Activated CD8-positive, alpha-beta memory T cell treated with anti-CD3 and anti-CD28 coated beads, Interleukin-2, amount 50 U/mL, for 4 hours (primary cell): ENCODE data around the gene PITPNC1.
"Not testable (repeated sequence)": the region's sequence is repeated elsewhere in the genome, so short reads cannot be mapped to it uniquely, and the experiment has no call there.

Experiments
- DNase-seq: peaks from one replicate; pipeline ENCODE4 v3.0.0-alpha.2; 2020

Gene PITPNC1

DNA sequence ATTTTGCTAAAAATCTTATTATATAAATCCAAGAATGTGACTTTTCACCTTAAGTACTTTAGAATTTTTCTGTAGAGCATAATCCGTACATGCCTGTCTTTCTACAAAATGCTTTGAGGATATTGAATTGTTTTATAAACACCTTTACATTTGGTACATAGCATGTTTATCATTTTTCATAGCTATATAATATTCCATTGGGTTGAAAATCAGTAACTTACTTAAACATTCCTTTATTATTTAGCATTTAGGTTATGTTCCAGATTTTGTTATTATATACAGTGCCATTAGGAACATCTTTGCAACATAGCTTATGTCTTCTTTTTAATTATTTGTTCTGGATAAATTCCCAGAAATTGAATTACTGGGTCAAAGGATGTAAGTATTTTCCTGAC lies 323.6 kb downstream of the PITPNC1 start:
- no peak for DNase-seq

GRCh38 chr17:67702861-67703260 lies 325.8 kb downstream of the PITPNC1 start:
- DNase-seq, result not testable (repeated sequence)

GRCh38 chr17:67707442-67707841 lies 330.4 kb downstream of the PITPNC1 start:
- no peak for DNase-seq

DNA sequence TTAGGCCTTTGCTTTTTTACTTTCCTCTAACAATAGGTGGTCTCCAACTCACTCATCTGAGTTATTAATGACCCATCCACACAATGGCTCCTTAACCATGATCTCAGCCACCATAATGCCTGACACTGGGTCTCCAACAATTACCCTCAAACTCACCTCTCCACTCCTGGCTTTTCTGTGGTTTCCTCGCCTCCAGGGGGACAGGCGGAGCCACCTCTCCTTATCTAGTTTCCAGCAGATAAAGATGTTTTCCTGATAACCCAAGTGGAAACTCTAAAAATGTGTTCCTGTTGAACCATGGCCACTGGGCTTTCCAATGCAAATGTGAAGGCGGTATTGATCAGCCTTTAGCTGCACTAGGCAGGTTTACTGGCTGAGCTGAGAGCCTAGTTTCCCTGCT lies 331.3 kb downstream of the PITPNC1 start:
- no peak for DNase-seq

GRCh38 chr17:67711916-67712315 lies 334.8 kb downstream of the PITPNC1 start:
- DNase-seq, result no peak

DNA sequence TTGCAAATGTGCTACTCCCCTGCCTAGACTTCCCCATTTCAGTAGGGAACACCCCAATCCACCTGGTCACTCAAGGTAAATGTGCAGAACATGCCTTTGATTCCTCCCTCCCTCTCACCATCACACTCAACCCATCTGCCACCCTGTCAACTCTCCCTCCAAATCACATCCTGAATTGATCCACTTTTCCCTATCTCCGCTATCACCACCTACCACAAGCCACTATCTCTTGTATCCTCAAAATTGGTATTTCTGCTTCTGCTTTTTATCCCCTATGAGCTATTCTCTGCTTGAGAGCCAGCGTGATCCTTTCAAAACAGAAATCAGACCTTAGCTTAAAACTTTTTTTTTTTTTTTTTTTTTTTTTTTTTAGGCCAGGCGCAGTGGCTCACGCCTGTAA lies 335.3 kb downstream of the PITPNC1 start:
- DNase-seq, result no peak

- no peak for DNase-seq
These were observed 336.1 kb downstream of the PITPNC1 start for GRCh38 chr17:67713169-67713568.

DNA sequence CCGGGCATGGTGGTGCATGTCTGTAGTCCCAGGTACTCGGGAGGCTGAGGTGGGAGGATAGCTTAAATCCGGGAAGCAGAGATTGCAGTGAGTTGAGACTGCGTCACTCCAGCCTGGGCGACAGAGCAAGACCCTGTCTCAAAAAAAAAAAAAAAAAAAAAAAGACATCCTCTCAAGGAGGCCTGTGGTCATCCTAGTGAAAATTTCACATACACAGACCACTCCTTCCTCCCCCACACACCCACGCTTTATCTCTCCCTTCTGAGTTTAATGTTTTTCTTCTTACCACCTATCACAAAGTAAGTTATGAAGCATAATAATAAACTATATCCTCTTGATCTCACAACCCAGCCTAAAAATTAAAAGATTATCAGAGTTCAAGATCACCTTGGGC lies 339.3 kb downstream of the PITPNC1 start:
- DNase-seq, result no peak

GRCh38 chr17:67717192-67717623 lies 340.1 kb downstream of the PITPNC1 start:
- no peak for DNase-seq

GRCh38 chr17:67717624-67718324 lies 340.7 kb downstream of the PITPNC1 start, which contains the start of gene NOL11:
NOL11 (plus strand) TSS chr17:67717936; CDS start chr17:67717948, 12 bp downstream.
- DNase-seq, result peak; percentile 100

DNA sequence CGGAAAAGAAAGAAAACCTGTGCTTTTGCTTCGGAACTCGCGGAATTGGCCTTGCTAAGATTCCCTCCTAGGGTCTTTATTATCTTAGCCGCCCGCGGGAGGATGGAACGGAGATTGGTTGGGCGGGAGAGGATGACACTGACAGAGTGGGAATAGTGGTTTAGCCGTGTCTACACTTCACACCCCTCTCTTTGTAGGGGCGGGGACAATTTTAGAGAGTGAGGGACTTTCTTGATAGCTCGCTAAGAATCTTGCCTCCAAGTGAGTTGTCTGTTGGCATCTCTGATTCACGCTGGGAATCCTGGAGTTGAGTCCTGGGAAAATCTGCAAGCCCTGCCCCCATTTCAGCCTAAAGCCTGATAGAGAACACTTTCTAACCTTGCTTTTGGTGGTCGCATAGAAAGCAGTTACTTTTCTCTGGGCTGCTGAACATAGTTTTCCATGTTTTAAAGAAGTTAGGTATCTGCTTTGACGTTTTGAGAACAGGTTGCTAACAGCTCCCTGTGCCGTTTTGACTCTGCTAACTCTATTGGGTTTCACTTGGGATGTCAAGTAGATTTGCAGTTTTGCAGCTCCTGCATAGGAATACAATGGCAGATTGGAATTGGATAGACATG lies 341.4 kb downstream of the PITPNC1 start:
- peak; percentile 30 for DNase-seq

GRCh38 chr17:67725373-67725791 lies 348.3 kb downstream of the PITPNC1 start:
- DNase-seq, result no peak

- no peak for DNase-seq
These were observed 348.7 kb downstream of the PITPNC1 start for GRCh38 chr17:67725807-67726206.

- DNase-seq, result not testable (repeated sequence)
These were observed 350.3 kb downstream of the PITPNC1 start for GRCh38 chr17:67727152-67728039.

- DNase-seq, result no peak
These were observed 352.8 kb downstream of the PITPNC1 start for GRCh38 chr17:67729903-67730302.

DNA sequence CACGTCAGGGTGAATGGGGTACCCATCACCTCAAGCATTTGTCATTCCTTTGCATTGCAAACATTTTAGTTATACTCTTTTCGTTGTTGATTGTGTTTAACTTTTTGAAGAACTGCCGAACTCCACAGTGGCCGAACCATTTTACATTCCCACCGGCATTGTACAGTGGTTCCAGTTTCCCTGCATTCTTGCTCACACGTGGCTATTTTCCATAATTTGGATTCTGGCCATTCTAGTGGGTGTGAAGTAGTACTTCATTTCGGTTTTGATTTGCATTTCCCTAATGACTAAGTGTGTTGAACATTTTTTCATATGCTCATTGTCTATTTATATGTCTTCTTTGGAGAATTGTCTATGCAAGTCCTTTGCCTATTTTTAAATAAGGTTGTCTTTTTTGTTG lies 353.6 kb downstream of the PITPNC1 start:
- no peak for DNase-seq

DNA sequence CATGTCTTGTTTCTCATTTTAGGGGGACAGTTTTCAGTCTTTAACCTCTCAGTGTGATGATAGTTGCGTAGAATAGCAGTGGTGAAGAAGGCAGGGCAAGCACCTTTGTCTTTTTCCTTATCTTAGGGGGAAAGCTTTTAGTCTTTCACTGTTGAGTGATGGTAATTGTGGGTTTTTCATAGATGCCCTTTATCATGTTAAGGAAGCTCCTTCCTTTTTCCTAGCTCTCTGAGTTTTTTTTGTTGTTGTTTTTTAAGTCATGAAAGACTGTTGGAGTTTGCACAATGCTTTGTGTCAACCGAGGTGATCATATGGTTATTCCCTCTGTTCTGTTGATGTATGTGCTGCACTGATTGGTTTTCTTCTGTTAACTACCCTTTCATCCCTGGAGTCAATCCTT lies 356.4 kb downstream of the PITPNC1 start:
- DNase-seq, result no peak

- no peak for DNase-seq
These were observed 360.1 kb downstream of the PITPNC1 start for GRCh38 chr17:67737145-67737544.

- no peak for DNase-seq
These were observed 364.9 kb downstream of the PITPNC1 start for GRCh38 chr17:67742025-67742424.
